Type B pancreatic cell (in vitro differentiated cells): ENCODE data around the gene MIB2. TPM values are rescaled to one million over a fixed set of nuclear protein-coding genes. Genes with fewer than 3 reads are reported as not detected.

Source experiments
- DNase-seq: peaks from one replicate; pipeline ENCODE4 v3.0.0; 2021; ENCODE audit warnings: mixed read lengths; ENCODE audit not compliant: unreplicated experiment; ENCODE audit errors: extremely low spot score
- H3K27ac Mint-ChIP-seq: 2 replicates; pipeline ENCODE4 v1.8.0; 2021; ENCODE audit warnings: mild to moderate bottlenecking, mixed read lengths
- H3K27me3 Mint-ChIP-seq: 2 replicates; pipeline ENCODE4 v1.8.0; 2021; ENCODE audit warnings: mixed read lengths
- H3K36me3 Mint-ChIP-seq: 2 replicates; pipeline ENCODE4 v1.8.0; 2021; ENCODE audit warnings: mixed read lengths
- H3K4me1 Mint-ChIP-seq: one replicate; pipeline ENCODE4 v1.8.0; 2021; ENCODE audit warnings: mixed read lengths; ENCODE audit not compliant: unreplicated experiment
- H3K4me3 Mint-ChIP-seq: 2 replicates; pipeline ENCODE4 v1.8.0; 2021; ENCODE audit warnings: mild to moderate bottlenecking, mixed read lengths
- H3K9me3 Mint-ChIP-seq: 2 replicates; pipeline ENCODE4 v1.8.0; 2021; ENCODE audit warnings: mixed read lengths
- CTCF ChIP-seq: fragments of 200-600 bp; sonication (generic); conservative IDR thresholded peaks from 2 replicates; pipeline ENCODE4 v1.5.0; 2021; ENCODE audit warnings: antibody characterized with exemption, mild to moderate bottlenecking
- total RNA-seq: library from RNA; stranded (reverse); gene quantifications from 2 replicates; pipeline ENCODE4 v1.2.1, GENCODE V29; 2021; ENCODE audit warnings: low replicate concordance

Gene MIB2
- total RNA-seq, 1 donor from 2014 or later, result 114 TPM

- Mint-ChIP-seq H3K27ac (peak overlapping the region; percentile 71), H3K4me3 (no peak overlapping the region), H3K9me3 (no peaks in the 10 kb centered on the region), H3K27me3 (no peaks in the 10 kb centered on the region), H3K36me3 (no peaks in the 10 kb centered on the region), H3K4me1 (peaks cover 7% of the 10 kb centered on the region)
- no peak for TF ChIP-seq CTCF
- no peak for DNase-seq
Observed at GRCh38 chr1:1677718-1678580, 62.6 kb downstream of the MIB2 start.

GRCh38 chr1:1678581-1679380 lies 63.5 kb downstream of the MIB2 start:
- no peak for DNase-seq
- H3K36me3 Mint-ChIP-seq, result no peaks in the 10 kb centered on the region
- H3K27me3 Mint-ChIP-seq, result no peaks in the 10 kb centered on the region
- H3K4me1 Mint-ChIP-seq, result peaks cover 7% of the 10 kb centered on the region
- H3K9me3 Mint-ChIP-seq, result no peaks in the 10 kb centered on the region
- no peak overlapping the region for H3K4me3 Mint-ChIP-seq
- H3K27ac Mint-ChIP-seq, result peak overlapping the region; percentile 71
- TF ChIP-seq CTCF, result no peak

Other genes with a start within 250 kb of the MIB2 start
- 122 and 143 TPM in 2 replicates for gene AURKAIP1, start 240.3 kb upstream of the MIB2 start, total RNA-seq
- gene CCNL2, start 216.2 kb upstream of the MIB2 start, total RNA-seq, result 194 and 298 TPM in 2 replicates
- 98.9 and 108 TPM in 2 replicates for gene MRPL20, start 208.2 kb upstream of the MIB2 start, total RNA-seq
- gene ANKRD65, start 194.2 kb upstream of the MIB2 start, total RNA-seq, result 7.6 and 11.1 TPM in 2 replicates
- gene VWA1, start 179.8 kb upstream of the MIB2 start, total RNA-seq, result 44.5 and 49.9 TPM in 2 replicates
- gene ATAD3C, start 165.8 kb upstream of the MIB2 start, total RNA-seq, result 1.8 and 2.4 TPM in 2 replicates
- 37.2 and 44.3 TPM in 2 replicates for gene ATAD3B, start 143.7 kb upstream of the MIB2 start, total RNA-seq
- 37.8 and 39.8 TPM in 2 replicates for gene ATAD3A, start 103.3 kb upstream of the MIB2 start, total RNA-seq
- 3.1 and 10.3 TPM in 2 replicates for gene TMEM240, start 74.9 kb upstream of the MIB2 start, total RNA-seq
- 117 and 126 TPM in 2 replicates for gene SSU72, start 40.6 kb upstream of the MIB2 start, total RNA-seq
- gene FNDC10, start 15.4 kb upstream of the MIB2 start, total RNA-seq, result 8.9 and 9.3 TPM in 2 replicates
- gene MMP23B, start 16.7 kb downstream of the MIB2 start, total RNA-seq, result 2.2 and 6.8 TPM in 2 replicates
- gene CDK11B, start 43.5 kb downstream of the MIB2 start, total RNA-seq, result 21.8 and 26.5 TPM in 2 replicates
- gene SLC35E2B, start 77.3 kb downstream of the MIB2 start, total RNA-seq, result 88.8 and 116 TPM in 2 replicates
- 45.9 and 47.0 TPM in 2 replicates for gene CDK11A, start 108.9 kb downstream of the MIB2 start, total RNA-seq
- gene NADK, start 163.0 kb downstream of the MIB2 start, total RNA-seq, result 78.4 and 89.2 TPM in 2 replicates